H1 (cell line): Measurements from ENCODE around the gene ZFYVE27.

ENCODE experiments used
- GABPA ChIP-seq: IDR thresholded peaks from 2 replicates; pipeline ENCODE4 v1.6.1; 2011; ENCODE audit warnings: mild to moderate bottlenecking, low read length, moderate library complexity, borderline replicate concordance; ENCODE audit not compliant: insufficient read depth
- YY1 ChIP-seq: IDR thresholded peaks from 2 replicates; pipeline ENCODE4 v1.6.1; 2011; ENCODE audit warnings: low read depth, mild to moderate bottlenecking, low read length

- no peak for TF ChIP-seq GABPA
- no peak for TF ChIP-seq YY1
These were observed 7.6 kb downstream of the ZFYVE27 start for GRCh38 chr10:97744405-97745035.
